Measurements from ENCODE around the gene WWOX. TPM values are rescaled to one million over a fixed set of nuclear protein-coding genes. Genes with fewer than 3 reads are reported as not detected.

WWOX gene
- total and polyA plus RNA-seq, 2 of the 8 experiments (the other 6 are each of a cell fraction or from before 2014, with no cell fraction given), result 5.4 to 16.7 TPM

DNA sequence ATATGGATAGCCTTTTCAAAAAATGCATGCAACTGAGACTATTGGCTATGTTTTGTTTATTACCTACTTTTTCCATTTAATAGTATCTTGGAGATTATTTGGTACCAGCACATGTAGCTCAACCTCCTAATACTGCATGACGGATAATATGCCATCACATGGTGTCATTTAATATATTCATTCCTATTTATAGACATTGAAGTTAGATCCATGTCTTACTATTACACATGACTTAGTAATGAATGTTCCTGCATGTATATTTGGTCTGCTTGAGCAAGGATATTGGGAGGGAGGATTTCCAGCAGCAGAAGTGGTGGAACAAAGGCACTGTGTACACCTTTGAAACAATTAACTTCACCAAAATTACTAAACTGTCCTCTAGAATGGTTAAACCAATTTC is 561.3 kb downstream of the WWOX start (continued):
- TF ChIP-seq, protein P1, sequence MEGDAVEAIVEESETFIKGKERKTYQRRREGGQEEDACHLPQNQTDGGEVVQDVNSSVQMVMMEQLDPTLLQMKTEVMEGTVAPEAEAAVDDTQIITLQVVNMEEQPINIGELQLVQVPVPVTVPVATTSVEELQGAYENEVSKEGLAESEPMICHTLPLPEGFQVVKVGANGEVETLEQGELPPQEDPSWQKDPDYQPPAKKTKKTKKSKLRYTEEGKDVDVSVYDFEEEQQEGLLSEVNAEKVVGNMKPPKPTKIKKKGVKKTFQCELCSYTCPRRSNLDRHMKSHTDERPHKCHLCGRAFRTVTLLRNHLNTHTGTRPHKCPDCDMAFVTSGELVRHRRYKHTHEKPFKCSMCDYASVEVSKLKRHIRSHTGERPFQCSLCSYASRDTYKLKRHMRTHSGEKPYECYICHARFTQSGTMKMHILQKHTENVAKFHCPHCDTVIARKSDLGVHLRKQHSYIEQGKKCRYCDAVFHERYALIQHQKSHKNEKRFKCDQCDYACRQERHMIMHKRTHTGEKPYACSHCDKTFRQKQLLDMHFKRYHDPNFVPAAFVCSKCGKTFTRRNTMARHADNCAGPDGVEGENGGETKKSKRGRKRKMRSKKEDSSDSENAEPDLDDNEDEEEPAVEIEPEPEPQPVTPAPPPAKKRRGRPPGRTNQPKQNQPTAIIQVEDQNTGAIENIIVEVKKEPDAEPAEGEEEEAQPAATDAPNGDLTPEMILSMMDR (IDR thresholded peaks at IDR 0.05; ENCODE audit: control extremely low read depth in 1 of 3, insufficient read depth in 1 of 3, low read depth in 1 of 3, low read length in 3 of 3), result no peak
- TF ChIP-seq TCF12 (IDR thresholded peaks at IDR 0.05; ENCODE audit: low read depth, low read length), result no peak
- no peak for TF ChIP-seq PHF8 (conservative IDR thresholded peaks at IDR 0.05; ENCODE audit: low read depth, low read length)

All from H1 (cell line).